Measurements from ENCODE around the gene ARPC5.
"Not testable (repeated sequence)": the region's sequence is repeated elsewhere in the genome, so short reads cannot be mapped to it uniquely, and the experiment has no call there.

Gene ARPC5

GRCh38 chr1:183612975-183613374, 22.6 kb downstream of the ARPC5 start:
- in situ Hi-C loops (cut with MboI; ENCODE audit: low sequenced_read_pairs): not testable (repeated sequence)

DNA sequence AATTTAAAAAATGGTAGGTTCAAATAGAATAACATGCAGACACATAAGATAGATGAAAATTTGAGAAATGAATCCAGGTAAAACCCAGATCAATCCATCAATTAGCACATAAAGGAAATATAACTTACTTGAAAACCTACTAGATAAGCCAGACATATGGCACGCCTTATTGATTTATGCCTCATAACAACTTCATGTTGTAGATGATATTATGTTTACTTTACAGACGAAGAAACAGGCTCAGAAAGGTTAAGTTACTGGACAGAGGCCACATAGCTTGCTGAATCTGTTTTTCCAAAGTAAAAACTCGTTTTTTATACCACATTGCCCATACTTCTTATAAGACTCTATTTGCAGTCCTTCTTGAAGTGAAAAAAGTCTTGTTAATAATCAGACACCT, 23.2 kb downstream of the ARPC5 start:
- in situ Hi-C loops (cut with MboI; ENCODE audit: low sequenced_read_pairs): no loop called here

- in situ Hi-C loops (cut with MboI; ENCODE audit: low sequenced_read_pairs): no loop called here
Observed at GRCh38 chr1:183611021-183611420, 24.6 kb downstream of the ARPC5 start.

- in situ Hi-C loops (cut with MboI; ENCODE audit: low sequenced_read_pairs): no loop called here
Observed at GRCh38 chr1:183609759-183610452, 25.7 kb downstream of the ARPC5 start.

DNA sequence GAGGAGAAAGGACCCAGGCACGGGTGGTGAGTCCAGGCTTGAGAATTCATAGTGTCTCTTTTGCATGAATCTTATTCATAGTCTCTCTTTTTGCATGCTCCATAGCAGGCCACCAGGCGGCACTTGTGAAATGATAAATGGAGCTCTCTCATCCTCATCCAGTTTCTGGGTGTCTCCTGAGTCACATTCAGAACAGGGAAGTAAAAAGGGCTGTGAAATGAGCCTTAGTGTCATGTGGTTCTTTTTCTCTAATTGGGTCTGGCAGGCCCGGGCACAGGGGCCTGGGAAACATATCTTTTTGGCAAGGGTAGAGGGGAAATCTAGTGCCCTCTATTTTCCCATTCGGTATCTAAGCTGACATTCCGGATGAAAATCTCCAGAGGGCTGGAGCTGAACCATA, 26.3 kb downstream of the ARPC5 start:
- in situ Hi-C loops (cut with MboI; ENCODE audit: low sequenced_read_pairs): no loop called here

DNA sequence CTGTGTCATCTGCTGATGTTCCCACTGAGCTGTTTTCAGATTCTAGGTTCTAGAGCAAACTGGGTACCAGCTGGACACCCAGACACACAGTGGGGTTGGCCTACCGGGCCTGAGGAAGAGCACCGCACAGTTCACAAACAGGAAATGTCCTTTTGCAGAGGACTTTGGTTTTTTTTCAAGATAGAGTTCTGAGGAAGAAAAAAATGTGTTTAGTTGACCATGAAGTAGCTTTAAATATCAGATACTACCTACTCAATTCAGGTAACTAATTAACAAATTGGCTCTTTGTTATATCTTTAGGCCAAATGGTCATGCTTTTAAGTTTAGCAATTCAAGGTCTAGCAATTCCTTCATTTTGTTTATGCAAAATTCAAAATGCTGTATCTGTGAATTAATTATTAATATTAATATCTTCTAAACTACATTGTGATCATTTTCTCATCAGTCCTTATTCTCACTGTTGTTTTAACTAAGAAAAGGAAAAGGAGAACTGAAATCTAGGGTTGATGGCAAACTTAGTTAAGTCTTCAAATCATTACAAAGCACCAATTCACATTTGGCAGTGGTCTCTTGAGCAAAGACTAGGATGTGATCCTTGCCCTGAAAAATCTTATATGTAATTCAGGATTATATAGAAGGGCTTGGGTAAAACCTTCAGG, 28.1 kb downstream of the ARPC5 start:
- in situ Hi-C loops (cut with MboI; ENCODE audit: low sequenced_read_pairs): no loop called here

GRCh38 chr1:183605904-183606303, 29.7 kb downstream of the ARPC5 start:
- in situ Hi-C loops (cut with MboI; ENCODE audit: low sequenced_read_pairs): no loop called here

GRCh38 chr1:183604815-183605214, 30.8 kb downstream of the ARPC5 start:
- in situ Hi-C loops (cut with MboI; ENCODE audit: low sequenced_read_pairs): no loop called here

DNA sequence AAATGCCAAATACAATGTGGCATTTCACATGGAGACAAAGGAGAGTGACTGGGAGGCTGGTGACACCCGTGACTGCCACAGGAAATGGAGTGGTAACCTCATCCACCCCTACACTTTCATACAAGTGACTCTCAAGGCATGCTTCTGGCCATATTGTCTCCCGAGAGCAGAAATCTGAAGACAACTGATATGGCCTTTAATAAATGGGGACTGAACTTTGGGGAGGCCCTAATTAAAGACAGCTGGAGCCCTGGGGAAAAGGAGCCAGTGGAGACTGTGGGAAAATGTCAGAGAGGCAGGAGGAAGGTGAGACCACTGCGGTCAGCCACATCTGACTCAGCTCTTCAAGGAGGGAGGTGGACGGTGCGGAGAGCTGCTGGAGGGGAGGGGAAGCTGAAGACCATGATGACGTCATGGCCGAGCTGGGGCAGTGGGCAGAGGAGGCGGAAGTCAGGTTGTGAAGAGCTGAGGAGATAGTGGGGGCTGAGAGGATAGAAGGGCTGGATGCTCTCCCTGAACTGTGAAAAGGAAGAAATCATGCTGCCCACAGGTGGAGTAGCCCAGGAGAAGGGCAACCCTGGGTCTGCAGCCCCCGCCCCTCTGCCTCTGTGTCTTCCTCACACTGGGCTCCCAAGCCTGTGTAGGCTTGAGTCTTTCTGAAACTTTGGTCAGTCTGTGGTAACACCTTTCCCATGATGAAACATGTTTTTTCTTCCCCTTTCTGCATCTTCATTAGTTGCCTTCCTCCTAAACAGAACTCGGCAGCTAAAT, 31.4 kb downstream of the ARPC5 start:
- in situ Hi-C loops (cut with MboI; ENCODE audit: low sequenced_read_pairs): no loop called here

DNA sequence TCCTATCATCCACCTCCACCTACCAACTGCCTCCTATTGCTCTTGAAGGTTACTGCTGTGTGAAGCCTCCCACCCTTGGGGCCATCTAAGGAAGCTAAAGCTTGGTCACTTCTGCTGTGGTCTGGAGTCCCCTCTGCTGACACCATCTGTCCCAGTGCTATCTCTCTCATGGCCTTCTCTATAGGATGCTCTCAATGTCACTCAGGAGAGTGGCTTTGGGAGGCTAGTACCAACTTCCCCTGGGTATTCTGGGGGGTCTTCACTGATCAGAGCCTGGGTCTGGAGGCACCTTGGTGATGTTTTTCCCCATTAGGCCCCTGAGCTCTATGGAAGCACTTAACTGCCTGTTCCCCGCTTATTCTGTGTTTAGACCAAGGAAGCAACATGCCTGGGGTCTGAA, 33.1 kb downstream of the ARPC5 start:
- in situ Hi-C loops (cut with MboI; ENCODE audit: low sequenced_read_pairs): no loop called here

DNA sequence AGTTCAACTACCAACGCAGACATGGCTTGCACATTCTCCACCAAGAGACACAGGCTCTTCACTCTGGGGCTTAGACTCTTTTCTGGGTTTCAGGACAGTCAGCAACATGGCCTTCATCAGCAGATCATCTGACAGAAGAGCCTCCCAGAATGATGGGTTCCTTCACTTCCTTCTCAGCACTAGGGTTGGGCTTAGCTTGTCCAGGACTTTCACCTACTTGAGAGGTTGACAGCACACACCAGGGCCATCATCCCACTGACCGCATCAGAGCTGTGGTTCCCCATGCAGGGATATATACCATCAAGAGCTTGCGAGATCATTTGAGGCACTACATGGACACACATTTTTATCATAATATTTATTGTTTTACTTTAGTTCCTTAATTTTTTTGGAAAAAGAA, 34.9 kb downstream of the ARPC5 start:
- in situ Hi-C loops (cut with MboI; ENCODE audit: low sequenced_read_pairs): no loop called here

- in situ Hi-C loops (cut with MboI; ENCODE audit: low sequenced_read_pairs): no loop called here
Observed at GRCh38 chr1:183600136-183600535, 35.4 kb downstream of the ARPC5 start.

GRCh38 chr1:183598386-183598785, 37.2 kb downstream of the ARPC5 start:
- in situ Hi-C loops (cut with MboI; ENCODE audit: low sequenced_read_pairs): no loop called here

GRCh38 chr1:183597656-183598347, 37.8 kb downstream of the ARPC5 start:
- in situ Hi-C loops (cut with MboI; ENCODE audit: low sequenced_read_pairs): no loop called here

DNA sequence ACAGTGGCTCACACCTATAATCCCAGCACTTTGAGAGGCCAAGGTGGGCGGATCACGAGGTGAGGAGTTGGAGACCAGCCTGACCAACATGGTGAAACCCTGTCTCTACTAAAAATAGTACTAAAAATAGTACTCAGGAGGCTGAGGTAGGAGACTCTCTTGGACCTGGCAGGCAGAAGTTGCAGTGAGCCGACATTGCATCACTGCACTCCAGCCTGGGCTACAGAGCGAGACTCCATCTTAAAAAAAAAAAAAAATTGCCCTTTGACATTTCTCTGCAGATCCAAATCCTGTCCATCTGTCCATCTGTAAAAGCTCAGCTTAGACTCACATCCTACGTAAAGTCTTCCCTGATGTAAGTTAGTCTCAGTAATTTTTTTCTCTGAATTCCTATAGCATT, 39.1 kb downstream of the ARPC5 start:
- in situ Hi-C loops (cut with MboI; ENCODE audit: low sequenced_read_pairs): no loop called here

DNA sequence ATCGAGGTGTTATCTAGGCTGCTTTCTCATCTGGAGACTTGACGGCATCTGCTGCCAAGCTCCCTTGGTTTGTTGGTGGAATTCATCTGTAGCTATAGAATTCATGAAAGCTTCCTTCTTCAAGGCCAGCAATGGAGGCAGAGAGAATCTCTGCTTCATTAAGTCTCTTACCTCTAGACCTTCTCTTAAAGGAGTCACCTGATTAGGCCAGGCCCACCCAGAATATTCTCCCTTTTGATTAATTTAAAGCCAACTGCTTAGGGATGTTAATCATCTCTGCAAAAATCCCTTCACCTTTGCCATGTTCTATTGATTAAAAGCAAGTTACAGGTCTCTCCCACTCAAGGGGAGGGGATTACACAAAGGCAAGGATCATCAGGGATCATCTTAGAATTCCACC, 40.0 kb downstream of the ARPC5 start:
- in situ Hi-C loops (cut with MboI; ENCODE audit: low sequenced_read_pairs): no loop called here

- in situ Hi-C loops (cut with MboI; ENCODE audit: low sequenced_read_pairs): no loop called here
Observed at GRCh38 chr1:183593356-183593755, 42.2 kb downstream of the ARPC5 start.

DNA sequence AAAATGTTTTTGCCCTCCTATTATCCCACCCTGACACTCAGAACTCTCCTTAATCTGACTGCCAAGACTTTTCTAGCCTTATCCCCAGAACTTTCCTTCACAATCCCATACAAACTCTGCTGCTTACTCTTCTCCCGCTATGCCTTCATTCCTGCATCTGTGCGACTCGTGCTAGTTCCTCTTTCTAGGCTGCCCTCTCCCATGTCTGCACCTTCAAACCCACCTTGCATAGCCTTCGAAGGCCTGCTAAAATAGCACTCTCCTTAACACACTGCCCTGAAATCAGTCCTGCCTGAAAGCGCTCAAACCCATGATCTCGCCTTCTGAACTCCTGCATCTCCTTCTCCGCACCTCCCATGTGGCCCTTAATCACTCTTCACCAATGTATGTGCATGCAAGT, 42.9 kb downstream of the ARPC5 start:
- in situ Hi-C loops (cut with MboI; ENCODE audit: low sequenced_read_pairs): no loop called here

GRCh38 chr1:183590244-183591191, 45.1 kb downstream of the ARPC5 start, which contains the start of gene NCF2:
TSS of gene NCF2 (minus strand) at chr1:183590459. CDS start at chr1:183590329, 130 bp downstream.
- in situ Hi-C loops (cut with MboI; ENCODE audit: low sequenced_read_pairs): no loop called here

- in situ Hi-C loops (cut with MboI; ENCODE audit: low sequenced_read_pairs): no loop called here
Observed at GRCh38 chr1:183589874-183590243, 45.7 kb downstream of the ARPC5 start.

Data from HL-60/S4 treated with retinoic acid at 250 ng/mL for 4 days and 3 days (cell line).